Mucosa of gallbladder (tissue), 1 donor: ENCODE data around the gene MTARC2. TPM values are rescaled to one million over a fixed set of nuclear protein-coding genes. Genes with fewer than 3 reads are reported as not detected.

Experiments used
- DNase-seq: peaks from one replicate; pipeline ENCODE4 v3.0.0-alpha.2; 2020; ENCODE audit warnings: low spot score
- total RNA-seq: library from RNA; stranded (reverse); gene quantifications from one replicate; pipeline ENCODE4 v1.2.1, GENCODE V29; 2021
- donor health status: DM: no; HTN: no; CAD: no.

Gene MTARC2
- total RNA-seq, 1 donor from 2014 or later = 78.0 TPM

GRCh38 chr1:220768126-220768601 is 20.0 kb downstream of the MTARC2 start:
- DNase-seq = no peak

DNA sequence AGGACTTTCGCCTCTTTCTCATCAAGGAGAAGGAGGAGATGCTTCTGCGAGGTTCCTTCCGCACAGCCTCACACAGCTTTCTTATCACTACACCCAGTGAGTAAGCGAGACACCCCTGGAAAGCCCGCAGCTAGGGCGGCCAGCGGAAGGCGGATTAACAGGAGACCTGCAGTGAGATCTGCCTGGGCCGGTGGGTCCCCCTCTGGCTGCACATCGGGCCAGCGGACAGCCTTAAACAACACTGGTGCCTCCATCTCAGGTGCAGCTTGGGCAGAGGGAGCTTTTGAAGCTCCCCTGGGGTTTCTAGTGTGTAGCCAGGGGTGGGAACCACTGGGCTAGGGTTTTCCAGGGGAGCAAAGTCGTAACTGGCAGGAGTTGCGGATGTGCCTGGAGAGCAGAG is 21.1 kb downstream of the MTARC2 start:
- DNase-seq = no peak

GRCh38 chr1:220770245-220770913 is 22.3 kb downstream of the MTARC2 start:
- no peak for DNase-seq

DNA sequence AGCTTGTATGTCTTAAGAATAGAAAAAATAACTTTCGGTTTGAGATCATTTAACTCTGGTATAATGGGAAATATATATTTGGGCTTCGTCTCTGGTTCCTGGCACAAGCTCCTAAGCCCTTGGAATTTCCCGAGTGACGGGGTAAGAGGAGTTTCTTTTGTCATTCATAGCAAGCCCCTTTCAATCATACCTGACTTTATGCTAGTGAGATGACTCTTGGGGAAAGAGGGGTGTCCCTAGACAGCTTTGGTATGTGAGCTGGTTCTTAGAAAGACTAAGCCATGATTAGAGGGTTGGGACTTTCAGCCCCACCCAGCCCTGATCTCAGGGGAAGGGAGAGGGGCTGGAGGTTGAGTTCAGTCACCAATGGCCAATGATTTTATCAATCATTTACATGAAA is 24.7 kb downstream of the MTARC2 start:
- no peak for DNase-seq

DNA sequence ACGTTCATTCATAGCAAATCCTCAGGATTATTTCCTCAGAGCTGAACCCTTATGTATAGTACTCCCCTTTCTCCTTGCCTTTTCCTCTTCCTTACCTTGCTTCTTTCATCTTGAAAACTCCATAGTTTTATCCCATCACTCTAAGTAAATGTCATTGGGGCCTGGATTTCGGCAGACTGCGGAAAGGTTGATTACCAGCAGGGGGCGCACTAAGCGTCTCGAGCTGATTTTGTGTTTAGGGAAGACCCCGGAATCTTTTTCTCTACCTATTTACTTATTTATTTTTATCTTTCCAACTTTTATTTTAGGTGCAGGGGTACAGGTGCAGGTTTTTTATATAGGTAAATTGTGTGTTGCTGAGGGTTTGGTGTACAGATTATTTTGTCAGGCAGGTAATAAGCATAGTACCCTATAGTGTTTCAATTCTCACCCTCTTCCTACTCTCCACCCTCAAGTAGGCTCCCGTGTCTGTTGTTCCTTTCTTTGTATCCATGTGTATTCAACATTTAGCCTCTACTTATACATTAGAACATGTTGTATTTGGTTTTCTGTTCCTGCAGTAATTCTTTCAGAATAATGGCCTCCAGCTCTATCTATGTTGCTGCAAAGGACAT is 27.2 kb downstream of the MTARC2 start:
- DNase-seq = no peak

DNA sequence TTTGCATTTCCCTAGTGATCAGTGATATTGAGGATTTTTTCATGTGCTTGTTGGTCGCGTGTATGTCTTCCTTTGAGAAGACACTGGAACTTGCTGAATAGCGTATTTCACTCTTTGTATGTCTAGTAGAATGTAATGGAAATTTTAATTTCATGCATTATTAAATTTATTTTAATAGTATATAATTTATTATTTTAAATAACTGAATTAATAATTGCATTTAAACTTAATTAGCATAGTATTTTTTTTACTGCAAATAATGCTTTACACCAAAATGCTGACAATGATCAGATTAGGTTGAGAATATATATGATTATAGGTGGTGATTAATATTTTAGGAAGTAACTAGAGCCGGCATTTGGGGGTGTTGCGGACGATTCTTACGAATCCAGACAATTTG is 28.1 kb downstream of the MTARC2 start:
- DNase-seq = no peak

DNA sequence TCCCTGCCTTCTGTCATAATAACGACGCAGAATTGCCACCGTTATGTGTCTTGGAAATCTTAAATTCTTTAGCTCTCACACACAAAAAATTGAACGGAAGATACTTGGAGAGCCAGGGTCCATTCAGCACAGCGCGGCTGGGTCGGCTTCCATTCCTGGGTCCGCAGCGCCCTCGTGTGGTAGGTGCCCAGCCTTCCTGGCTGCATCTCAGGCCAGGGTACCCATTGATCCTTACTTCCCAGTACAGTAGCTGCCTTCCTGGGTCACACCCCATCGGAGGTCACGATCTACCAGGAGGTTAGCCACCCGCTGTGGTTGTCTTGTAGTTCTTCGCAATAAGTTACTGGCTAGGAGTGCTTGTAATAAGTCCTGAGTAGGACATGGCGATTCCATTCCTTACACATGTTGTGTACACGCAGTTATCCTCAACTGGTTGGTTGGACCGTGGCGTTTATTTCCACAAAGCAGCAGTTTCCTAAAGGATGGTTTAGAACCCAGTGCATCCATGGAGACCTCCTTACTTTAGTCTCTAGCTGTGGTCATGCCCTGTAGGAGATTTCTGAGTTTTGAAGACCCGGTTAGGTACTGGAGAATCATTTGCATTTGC is 28.7 kb downstream of the MTARC2 start:
- DNase-seq = peak; percentile 81

- DNase-seq = no peak
Measured at GRCh38 chr1:220783453-220783852, 35.3 kb downstream of the MTARC2 start.

GRCh38 chr1:220784751-220785150 is 36.6 kb downstream of the MTARC2 start:
- DNase-seq = no peak

DNA sequence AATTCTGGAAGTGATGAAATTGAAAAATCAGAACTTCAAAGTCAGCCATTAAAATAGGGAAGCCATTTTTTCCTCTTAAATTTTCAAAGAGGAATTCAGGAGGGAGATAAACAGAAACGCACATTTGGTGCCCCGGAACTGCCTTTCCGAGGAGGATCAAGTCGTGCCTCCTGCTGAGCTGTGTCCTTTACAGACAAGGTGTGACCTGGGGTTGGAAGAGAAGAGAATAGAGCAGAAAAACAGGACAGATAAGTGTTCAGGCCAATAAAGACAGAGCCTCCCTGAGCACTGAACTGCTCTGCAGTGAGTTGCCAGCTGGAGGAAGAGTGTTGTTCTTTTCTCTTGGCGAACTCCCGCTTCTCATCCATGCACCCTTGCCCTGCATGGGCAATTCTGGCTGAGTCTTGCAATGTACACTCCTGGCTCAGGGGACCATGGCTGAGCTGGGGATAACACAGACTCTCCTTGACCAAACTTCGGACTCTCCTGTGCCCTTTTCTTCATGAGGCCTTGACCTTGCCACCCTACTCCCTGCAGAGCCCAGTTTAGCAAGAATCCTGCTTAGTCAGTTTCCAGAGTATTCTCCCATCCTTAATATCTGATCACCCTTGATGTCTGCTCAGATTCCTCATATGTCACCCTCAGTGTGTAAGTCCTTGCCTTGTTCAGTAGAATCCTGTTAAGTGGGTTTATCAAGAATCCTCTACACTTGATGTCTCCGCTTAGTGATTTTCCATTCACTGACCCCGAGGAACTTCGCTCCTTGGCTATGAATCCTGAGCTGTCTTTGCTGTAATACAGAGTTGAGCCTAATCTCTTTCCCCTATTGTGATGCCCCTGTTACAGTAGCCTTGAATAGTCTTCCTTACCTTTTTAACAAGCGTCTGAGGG is 37.3 kb downstream of the MTARC2 start:
- DNase-seq = no peak

DNA sequence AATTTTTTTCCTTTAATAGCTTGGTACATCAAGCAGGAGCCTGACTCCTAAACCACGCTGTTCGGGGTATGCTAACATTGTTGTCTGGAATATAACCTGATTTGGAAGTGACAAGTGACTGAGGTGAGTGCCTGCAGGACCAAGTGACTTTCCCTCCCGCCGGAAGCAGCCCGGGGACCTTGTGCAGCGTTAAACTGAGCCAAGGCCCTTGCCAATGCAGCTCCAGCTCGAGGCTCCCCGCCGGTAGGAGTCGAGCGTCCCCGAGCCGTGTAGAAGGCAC is 37.9 kb downstream of the MTARC2 start:
- DNase-seq = no peak

DNA sequence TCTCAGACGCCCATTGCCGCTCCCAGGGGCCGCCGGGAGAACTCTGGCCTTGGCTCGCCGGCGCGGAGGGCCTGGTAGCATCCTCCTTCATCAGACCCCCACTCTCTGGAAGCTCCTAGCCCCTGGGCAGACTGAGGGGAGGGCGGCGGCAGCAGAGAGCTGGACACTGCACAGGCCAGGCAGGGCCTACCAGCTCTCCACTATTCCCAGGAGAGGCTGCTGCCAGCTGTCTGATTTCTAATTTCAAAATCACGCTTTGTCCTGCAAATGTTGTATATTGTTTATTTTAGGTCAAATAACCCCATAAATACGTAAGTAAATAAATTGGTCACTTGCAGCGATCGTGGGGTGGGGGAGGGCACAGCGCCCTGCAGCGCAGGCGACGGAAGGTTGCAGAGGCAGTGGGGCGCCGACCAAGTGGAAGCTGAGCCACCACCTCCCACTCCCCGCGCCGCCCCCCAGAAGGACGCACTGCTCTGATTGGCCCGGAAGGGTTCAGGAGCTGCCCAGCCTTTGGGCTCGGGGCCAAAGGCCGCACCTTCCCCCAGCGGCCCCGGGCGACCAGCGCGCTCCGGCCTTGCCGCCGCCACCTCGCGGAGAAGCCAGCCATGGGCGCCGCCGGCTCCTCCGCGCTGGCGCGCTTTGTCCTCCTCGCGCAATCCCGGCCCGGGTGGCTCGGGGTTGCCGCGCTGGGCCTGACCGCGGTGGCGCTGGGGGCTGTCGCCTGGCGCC is 38.4 kb downstream of the MTARC2 start, which contains the start of gene MTARC1:
MTARC1 (plus strand) TSS at position 577 of the 732 bp plus-strand sequence; CDS start at position 609, 32 bp downstream.
- peak; percentile 68 for DNase-seq

GRCh38 chr1:220787069-220787619 is 39.0 kb downstream of the MTARC2 start:
- peak; percentile 51 for DNase-seq

DNA sequence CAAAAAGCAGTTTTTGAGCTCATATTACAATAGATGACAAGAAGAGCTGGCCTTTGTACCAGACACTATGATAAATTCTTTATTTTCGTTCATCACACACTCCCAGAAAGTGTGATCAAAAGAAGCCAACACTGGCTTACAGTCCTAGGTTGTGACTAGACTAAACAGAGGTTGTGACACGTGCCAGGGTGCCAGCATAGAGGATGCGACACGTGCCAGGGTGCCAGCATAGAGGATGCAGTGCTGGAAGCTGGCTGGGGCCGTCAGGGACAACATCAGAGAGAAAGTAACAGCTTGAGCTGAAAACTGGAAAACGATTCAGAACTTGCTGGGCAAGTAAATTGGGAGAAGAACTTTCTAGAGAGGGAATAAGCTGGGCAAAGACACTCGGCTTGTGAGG is 40.8 kb downstream of the MTARC2 start:
- no peak for DNase-seq

GRCh38 chr1:220789532-220790147 is 41.5 kb downstream of the MTARC2 start:
- no peak for DNase-seq

GRCh38 chr1:220791285-220791684 is 43.2 kb downstream of the MTARC2 start:
- DNase-seq = no peak

- DNase-seq = no peak
Measured at GRCh38 chr1:220791956-220792355, 43.8 kb downstream of the MTARC2 start.

DNA sequence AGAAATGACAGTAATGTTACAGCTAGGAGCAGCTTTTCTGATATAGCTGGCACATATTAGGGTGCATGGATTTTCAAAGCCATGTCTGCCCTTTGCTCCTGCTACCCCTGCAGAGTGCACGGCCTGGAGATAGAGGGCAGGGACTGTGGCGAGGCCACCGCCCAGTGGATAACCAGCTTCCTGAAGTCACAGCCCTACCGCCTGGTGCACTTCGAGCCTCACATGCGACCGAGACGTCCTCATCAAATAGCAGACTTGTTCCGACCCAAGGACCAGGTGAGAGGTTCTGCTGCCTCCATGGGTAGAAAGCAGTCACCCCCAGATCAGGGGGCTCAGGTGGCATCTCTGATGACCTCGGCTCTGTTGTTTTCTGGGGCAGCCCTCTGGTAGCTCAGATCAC is 48.4 kb downstream of the MTARC2 start:
- DNase-seq = no peak

GRCh38 chr1:220797044-220797443 is 48.9 kb downstream of the MTARC2 start:
- no peak for DNase-seq

DNA sequence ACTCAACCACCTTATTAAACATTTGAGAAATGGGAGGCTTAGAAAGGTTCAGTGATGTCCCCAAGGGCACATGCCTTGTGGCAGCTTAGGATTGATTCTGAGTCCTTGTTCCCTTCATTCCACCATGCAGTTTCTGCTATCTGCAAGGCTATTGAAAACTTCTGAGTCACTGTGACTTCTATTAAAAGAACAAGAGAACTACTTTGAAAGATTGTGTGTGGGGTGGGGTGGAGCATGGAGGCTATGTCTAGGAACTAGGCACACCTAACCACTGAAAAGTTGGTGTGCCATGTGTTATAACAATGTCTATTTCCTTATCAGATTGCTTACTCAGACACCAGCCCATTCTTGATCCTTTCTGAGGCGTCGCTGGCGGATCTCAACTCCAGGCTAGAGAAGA is 49.4 kb downstream of the MTARC2 start:
- DNase-seq = no peak

DNA sequence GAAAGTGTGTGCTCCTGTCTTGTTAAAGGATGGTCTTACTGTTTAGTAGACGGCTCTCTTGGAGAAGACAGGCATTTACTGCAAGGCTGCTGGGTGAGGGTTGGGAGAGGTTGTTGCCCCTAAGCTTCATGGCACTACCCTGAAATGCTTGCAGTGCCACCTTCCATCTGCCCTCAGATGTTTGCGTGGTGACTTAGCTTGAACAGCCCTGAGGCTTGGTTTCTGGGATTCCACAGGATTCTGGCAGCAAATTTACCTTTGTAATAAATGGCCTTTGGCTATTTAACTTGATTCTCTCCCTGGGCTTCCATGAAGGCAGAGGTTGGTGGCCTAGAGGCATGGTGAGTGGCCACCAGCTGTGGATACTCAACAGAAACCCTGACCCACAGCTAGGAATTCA is 50.2 kb downstream of the MTARC2 start:
- no peak for DNase-seq
